Measurements from ENCODE around the gene STX1B.

Gene STX1B

DNA sequence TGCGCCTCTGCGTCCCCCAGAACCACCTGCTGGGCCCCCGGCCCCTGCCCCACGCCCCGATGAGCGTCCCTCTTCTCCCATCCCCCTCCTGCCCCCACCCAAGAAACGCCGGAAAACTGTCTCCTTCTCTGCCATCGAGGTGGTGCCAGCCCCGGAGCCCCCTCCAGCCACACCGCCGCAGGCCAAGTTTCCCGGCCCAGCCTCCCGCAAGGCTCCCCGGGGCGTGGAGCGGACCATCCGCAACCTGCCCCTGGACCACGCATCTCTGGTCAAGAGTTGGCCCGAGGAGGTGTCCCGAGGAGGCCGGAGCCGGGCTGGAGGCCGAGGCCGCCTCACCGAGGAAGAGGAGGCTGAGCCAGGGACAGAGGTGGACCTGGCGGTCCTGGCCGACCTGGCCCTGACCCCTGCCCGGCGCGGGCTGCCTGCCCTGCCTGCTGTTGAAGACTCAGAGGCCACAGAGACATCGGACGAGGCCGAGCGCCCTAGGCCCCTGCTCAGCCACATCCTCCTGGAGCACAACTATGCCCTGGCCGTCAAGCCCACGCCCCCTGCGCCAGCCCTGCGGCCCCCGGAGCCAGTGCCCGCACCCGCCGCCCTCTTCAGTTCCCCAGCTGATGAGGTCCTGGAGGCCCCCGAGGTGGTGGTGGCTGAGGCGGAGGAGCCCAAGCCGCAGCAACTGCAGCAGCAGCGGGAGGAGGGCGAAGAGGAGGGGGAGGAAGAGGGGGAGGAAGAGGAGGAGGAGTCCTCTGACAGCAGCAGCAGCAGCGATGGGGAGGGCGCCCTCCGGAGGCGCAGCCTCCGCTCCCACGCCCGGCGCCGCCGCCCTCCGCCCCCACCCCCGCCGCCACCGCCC, 31.0 kb downstream of the STX1B start:
- DNase-seq (ENCODE audit: low read depth in 2 of 2) = no peak

DNA sequence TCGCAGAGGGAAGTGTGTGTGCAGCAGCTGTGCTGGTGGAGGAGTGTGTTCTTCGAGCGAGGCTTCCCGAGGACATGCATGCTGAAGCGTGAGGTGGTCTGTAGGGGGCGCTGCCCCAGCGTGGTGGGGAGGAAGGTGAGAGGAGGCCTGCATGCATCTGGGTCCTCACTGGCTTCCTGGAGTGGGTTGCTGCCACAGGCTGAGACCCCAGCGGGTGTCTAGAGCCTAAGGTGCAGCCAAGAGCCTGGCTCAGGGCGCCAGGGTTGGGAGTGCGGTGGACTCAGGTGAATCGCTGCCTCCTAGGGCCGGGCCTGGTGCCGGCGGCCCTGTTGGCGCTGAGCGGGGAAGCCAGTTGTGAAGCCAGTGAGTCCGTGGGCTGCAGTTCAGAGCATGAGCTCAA, 32.9 kb downstream of the STX1B start:
- no peak for DNase-seq (ENCODE audit: low read depth in 2 of 2)

DNA sequence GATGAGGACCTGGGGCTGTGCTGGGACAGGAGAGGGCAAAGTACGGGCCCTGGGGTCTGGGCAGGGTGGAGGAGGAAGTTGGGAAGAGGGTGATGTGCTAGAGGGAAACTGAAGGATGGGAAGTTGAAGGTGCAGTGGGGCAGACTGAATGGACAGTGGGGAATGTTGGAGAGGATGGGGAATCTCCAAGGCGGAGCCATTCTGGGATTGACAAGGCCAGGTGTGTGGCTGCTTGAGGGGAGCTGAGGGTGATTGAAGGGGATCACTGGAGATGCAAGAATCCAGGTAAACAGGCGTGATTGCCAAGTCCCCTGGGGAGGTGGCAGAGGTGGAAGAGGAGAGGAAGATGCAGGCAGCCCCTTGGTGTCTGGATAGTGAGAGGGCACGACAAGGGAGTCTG, 34.0 kb downstream of the STX1B start:
- no peak for DNase-seq (ENCODE audit: low read depth in 2 of 2)

DNA sequence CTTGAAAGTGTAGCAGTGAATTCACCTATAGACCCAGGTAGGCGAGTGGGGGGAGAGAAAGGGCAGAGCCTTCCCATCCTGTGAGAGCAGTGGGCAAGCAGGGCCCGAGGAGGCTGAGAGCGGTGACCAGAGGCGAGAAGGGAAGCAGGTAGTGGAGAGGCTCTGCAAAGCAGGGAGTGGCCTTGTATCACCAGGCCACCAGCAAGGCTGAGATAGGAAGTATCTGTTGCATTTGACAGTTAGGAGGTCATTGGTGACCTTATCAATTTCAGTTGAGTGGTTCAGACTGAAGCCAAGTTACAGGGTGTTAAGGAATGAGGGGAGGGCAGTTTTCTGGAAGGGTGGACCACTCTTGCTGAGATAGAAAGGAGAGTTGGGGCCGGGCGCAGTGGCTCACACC, 36.1 kb downstream of the STX1B start:
- DNase-seq (ENCODE audit: low read depth in 2 of 2) = no peak

DNA sequence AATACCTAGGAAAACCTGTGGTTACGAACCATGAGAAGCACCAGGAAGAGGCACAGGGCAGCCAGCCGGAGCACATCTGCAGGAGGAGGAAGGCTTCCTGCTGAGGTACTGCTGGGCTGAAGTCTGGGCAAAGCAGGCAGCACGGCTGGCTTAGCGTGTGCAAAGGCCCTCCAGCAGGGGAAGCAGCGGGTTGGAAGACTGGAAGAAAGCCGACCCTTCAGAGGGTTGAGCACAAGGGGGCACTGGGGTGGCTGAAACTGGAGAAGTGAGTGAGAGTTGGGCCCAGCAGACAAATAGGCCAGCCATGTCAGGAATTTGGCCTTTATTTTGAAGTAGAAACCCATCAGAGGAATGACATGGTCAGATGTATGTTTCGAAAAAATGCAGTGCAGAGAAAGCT, 37.6 kb downstream of the STX1B start:
- no peak for DNase-seq (ENCODE audit: low read depth in 2 of 2)

DNA sequence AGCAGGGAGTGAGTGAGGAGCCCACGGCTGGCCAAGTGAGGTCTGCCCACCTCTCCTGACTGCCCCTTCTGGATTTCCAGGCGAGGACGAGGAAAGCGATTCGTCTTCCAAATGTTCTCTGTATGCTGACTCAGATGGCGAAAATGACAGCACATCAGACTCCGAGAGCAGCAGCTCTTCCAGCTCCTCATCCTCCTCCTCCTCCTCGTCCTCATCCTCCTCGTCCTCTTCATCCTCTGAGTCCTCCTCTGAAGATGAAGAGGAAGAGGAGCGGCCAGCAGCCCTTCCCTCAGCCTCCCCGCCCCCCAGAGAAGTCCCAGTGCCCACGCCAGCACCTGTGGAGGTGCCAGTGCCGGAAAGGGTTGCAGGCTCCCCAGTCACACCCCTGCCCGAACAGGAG, 39.1 kb downstream of the STX1B start:
- DNase-seq (ENCODE audit: low read depth in 2 of 2) = no peak

DNA sequence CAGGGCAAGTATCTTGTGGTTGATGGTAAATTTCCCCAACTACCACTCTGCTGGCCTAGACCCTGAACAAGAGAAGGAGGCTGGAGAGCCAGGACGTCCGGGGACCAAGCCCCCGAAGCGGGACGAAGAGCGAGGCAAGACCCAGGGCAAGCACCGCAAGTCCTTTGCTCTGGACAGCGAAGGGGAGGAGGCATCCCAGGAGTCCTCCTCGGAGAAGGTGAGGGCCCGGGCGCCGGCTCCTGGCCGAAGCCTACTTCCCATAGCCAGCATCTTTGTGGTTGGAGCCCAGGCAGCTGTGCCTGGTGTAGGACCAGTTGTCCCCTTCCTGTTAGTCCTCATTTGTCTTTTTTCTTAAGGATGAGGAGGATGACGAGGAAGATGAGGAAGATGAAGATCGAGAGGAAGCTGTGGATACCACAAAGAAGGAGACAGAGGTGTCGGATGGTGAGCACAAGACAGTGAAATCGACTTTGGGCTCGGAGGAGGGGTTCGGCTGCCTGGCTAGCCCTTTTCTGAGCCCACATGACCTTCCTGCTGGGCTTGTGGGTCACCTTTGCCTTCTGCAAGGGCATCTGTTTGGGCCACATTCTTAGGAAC, 41.1 kb downstream of the STX1B start:
- DNase-seq (ENCODE audit: low read depth in 2 of 2) = no peak

DNA sequence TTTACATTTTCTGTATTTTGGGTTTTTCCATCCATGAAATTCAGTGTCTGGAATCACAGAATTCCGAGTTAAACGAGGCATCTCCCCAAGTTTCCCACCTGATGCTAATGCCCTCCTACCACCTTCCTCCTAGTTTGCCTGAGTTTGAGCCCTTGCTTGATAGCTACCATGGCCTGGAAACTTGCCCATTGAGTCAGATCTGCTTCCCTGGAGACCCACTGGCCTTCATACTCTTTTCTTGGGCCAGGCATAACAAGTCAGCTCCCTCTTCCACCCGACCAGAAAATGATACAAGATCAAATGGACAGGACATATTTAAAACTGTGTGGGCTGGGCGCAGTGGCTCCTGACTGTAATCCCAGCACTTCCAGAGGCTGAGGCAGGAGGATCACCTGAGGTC, 42.6 kb downstream of the STX1B start:
- no peak for DNase-seq (ENCODE audit: low read depth in 2 of 2)

DNA sequence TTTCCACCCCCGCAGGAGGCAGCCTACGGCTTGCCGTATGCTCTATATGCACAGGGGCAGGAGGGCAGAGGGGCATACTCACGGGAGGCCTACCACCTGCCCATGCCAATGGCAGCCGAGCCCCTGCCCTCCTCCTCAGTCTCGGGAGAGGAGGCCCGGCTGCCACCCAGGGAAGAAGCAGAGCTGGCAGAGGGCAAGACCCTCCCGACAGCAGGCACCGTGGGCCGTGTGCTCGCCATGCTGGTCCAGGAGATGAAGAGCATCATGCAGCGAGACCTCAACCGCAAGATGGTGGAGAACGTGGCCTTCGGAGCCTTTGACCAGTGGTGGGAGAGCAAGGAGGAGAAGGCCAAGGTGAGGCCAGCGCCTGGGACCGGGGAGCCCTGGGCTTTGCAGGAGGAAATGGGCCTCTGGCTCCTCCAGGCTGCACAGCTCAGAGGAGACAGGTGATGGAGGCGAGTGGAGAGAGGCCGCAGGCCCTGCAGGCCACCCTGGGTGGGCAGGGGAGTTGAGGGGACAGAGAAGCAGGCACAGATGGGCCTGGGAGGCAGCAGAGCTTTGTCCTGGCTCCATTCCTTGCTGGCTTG, 44.3 kb downstream of the STX1B start:
- no peak for DNase-seq (ENCODE audit: low read depth in 2 of 2)

DNA sequence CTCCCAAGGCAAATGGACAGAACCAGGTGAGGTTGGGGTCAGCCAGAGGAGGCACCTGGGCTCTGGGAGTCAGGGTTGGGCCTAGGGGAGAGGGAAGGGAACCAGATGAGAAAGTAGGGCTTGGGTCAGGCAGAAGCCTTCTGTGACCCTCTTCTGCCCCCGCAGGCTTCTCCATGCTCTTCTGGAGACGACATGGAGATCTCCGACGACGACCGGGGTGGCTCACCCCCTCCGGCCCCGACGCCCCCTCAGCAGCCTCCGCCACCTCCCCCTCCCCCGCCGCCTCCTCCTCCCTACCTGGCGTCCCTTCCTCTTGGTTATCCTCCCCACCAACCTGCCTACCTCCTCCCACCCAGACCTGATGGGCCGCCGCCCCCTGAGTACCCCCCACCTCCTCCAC, 45.0 kb downstream of the STX1B start:
- DNase-seq (ENCODE audit: low read depth in 2 of 2) = no peak

DNA sequence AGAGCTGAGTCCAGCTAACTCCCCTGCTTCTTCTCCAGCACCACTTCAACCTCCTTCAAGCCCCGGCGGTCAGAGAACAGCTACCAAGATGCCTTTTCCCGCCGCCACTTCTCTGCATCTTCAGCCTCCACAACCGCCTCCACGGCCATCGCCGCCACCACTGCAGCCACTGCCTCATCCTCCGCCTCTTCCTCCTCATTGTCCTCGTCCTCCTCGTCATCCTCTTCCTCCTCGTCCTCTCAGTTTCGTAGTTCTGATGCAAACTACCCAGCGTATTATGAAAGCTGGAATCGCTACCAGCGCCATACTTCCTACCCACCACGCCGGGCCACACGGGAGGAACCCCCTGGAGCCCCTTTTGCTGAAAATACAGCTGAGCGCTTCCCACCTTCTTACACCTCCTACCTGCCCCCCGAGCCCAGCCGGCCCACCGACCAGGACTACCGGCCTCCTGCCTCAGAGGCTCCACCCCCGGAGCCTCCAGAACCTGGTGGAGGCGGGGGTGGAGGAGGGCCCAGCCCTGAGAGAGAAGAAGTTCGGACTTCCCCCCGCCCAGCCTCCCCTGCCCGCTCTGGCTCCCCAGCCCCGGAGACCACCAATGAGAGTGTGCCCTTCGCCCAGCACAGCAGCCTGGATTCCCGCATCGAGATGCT, 45.7 kb downstream of the STX1B start:
- no peak for DNase-seq (ENCODE audit: low read depth in 2 of 2)

DNA sequence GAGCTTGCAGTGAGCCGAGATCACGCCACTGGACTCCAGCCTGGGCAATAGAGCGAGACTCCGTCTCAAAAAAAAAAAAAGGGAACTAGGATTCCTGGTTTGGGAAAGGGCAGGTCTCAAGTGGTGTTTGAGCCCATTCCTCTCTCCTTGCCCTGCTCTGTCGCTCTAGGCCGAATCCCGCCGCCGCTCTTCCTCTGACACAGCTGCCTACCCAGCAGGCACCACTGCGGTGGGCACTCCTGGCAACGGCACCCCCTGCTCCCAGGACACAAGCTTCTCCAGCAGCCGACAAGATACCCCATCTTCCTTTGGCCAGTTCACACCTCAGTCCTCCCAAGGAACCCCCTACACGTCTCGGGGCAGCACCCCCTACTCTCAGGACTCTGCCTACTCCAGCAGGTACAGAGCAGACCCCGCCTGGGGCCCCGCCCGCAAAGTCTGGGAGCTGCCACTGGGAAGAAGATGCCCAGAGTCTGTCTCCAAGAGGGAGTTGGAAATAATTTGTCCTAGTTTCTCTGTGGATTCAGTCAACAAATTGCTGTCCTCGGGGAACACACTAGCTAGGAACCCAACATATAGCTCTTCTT, 46.4 kb downstream of the STX1B start:
- no peak for DNase-seq (ENCODE audit: low read depth in 2 of 2)

DNA sequence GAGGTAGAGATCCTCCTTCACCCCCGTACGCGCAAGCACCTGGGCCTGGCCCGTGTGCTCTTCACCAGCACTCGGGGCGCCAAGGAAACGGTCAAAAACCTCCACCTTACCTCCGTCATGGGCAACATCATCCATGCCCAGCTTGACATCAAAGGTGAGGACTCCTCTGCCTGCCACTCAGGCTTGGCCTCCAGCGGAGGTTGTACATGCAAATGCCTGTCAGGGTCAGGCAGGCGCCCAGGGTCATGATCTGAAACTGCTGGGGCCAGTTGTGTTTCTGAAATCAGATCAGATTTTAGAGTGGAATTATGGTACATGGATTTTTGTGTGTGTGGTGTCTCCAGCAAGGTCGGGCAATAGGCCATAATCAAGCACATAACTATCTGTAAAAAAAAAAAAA, 49.1 kb downstream of the STX1B start:
- DNase-seq (ENCODE audit: low read depth in 2 of 2) = no peak

DNA sequence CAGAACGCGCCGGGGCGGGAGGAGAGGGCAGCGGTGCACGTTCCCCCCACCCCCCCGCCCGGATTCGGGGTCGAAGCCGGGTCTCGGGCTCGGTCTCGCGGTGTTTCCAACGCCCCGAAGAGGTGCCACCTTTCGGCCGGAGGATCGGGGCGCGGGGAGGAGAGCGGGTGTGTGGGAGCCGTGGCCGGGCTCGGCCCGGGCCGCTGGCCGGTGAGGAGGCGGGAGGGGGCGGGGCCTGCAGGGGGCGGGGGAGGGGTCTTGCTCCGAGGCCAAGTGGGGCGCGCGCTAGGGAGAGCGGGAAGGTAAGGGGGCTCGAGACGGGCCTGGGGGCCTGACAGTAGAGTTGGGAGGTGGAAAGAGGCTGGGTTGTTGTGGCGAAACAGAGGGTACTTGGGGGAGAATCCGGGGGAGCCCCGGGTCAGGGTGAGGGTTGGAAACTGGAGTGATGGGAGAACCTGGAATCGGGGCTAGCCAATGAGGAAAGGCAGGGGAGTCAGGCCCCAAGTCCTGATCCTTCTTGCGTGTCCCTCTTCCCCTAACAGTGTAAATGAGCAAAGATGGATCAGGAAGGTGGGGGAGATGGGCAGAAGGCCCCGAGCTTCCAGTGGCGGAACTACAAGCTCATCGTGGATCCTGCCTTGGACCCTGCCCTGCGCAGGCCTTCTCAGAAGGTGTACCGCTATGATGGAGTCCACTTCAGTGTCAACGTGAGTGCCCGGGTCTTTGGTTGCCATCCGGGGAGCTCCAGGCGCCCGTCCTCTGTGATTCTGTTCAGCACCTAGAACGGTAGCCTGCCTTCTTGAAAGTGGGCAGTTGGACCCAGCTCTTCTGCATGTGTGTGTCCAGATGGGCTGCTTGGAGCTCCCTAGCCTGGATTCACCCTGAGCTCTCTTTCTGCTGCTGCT, 52.0 kb downstream of the STX1B start:
- no peak for DNase-seq (ENCODE audit: low read depth in 2 of 2)

DNA sequence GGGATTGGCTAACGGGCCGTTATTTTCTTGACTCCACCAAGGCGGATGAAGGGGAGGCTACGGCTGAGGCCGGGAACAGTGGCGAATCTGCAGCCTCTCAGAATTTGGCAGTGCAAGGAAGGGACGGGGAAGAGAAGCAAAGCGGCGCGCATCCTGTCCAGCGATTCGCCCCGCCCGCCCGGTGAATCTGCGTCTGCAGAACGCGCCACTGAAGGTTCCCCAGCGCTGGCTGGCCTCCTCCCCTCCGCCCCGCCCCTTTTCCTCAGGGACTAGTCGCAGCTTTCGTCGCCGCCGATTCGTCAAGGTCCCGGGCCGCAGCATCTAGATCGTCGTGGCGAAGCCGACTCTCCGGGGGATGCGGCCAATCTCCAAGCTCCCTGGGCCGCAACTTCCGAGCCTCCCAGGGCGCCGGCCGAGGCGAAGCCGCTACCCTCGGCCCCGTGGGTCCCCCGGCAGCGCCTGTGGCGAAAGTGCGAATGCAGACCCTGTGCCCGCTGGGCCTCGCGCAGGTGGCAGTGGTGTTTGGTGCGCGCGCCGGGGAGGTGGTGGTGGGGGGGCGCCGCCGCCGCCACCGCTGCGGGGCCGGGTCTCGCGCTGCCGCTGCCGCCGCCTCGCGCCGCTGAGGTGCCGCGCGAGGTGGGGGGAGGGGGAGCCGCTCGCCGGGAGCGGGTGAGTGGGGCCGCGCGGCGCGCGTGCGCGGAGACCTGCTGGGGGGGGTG, 52.8 kb downstream of the STX1B start, which contains the start of gene SETD1A:
SETD1A (plus strand) TSS at position 299 of the 719 bp plus-strand sequence. CDS start 978 bp downstream, outside the sequence.
- peak; percentile 96 for DNase-seq (ENCODE audit: low read depth in 2 of 2)

DNA sequence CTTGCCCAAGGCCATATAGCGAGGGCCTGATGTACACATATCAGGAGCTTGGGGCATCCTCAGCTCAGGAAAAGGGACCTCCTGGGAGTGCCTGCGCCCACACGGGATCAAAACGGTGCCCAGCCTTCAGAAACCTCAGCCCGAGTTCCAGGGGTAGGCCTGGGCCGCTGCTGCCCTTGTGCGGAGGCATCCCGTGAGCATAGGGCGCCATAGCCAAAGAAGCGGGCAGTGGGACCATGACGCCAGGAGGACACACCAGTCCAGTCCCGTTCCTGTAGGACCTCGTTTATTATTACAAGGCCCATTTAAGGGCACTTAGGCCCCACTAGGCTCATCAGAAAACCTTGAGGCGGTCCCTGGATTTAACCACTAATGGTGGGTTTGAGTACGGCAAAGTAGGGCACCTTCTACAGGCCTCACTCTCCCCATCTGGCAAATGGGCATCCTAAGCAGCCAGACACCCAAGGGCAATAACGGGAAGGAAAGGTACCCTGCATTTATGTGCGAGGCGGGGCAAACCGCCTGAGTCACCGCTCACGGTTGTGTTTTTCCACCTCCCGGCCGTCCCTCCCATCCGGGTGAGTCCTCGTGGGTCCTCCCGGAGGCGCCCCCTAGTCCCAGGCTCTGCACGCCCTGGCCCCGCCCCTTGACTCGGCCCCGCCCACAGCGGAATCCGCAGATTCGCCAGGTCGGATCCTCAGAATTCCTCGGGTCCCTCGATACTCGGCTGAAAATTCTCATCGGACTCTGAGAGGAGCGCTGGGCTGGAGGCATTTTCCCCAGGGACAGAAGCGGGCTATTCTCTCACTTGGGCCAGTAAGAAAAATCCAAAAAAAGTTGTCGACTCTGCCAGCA, 53.6 kb downstream of the STX1B start:
- DNase-seq (ENCODE audit: low read depth in 2 of 2) = peak; percentile 84 to 92

DNA sequence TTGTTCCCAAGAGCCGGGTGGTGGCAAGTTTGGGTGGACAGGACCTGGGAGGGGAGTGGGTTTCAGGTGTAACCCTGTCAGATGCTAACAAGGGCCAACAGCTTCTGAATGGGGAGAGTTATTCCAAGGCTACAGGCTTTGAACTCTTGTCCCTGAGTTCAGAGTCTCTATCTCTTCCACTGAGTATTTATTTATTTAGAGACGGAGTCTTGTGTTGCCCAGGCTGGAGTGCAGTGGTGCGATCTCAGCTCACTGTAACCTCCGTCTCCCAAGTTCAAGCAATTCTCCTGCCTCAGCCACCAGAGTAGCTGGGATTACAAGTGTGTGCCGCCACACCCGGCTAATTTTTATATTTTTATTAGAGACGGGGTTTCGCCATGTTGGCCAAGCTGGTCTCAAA, 55.4 kb downstream of the STX1B start:
- no peak for DNase-seq (ENCODE audit: low read depth in 2 of 2)

DNA sequence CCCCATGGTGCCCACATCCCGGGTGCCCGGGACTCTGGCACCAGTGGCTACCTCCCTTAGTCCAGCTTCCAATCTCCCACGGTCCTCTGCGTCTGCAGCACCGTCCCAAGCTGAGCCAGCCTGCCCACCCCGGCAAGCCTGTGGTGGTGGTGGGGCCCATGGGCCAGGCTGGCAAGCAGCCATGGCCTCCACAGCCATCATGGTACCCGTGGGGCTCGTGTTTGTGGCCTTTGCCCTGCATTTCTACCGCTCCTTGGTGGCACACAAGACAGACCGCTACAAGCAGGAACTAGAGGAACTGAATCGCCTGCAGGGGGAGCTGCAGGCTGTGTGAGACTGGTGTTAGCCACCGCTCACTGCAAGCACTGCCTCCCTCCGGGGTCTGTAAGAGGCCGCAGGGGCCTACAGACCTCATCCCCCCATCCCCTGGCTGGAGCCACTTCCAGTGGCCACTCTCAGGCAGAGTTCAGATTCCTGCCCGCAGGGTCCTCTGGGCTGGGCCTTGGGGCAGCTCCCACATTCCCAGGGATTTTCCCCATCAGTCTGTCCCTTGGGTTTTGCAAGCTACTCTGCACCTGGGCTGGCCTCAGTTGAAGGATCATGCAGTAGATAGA, 56.8 kb downstream of the STX1B start:
- peak; percentile 45 to 52 for DNase-seq (ENCODE audit: low read depth in 2 of 2)

DNA sequence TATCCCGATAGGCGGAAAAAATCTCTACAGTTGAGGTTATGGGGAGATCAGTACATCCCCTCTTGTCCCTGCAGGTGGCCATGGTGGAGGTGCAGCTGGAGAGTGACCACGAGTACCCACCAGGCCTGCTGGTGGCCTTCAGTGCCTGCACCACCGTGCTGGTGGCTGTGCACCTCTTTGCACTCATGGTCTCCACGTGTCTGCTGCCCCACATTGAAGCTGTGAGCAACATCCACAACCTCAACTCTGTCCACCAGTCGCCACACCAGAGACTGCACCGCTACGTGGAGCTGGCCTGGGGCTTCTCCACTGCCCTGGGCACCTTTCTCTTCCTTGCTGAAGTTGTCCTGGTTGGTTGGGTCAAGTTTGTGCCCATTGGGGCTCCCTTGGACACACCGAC, 57.3 kb downstream of the STX1B start:
- DNase-seq (ENCODE audit: low read depth in 2 of 2) = no peak
